Measurements from ENCODE around the gene ZNF600. TPM values are rescaled to one million over a fixed set of nuclear protein-coding genes. Genes with fewer than 3 reads are reported as not detected.
A peak's percentile ranks its signal among the peaks of the same experiment; 100 is the strongest.
"Not testable (repeated sequence)": the region's sequence is repeated elsewhere in the genome, so short reads cannot be mapped to it uniquely, and the experiment has no call there.

The ZNF600 gene
- total and polyA plus RNA-seq, 2 donors from 2014 or later: 4.1 to 9.4 TPM

DNA sequence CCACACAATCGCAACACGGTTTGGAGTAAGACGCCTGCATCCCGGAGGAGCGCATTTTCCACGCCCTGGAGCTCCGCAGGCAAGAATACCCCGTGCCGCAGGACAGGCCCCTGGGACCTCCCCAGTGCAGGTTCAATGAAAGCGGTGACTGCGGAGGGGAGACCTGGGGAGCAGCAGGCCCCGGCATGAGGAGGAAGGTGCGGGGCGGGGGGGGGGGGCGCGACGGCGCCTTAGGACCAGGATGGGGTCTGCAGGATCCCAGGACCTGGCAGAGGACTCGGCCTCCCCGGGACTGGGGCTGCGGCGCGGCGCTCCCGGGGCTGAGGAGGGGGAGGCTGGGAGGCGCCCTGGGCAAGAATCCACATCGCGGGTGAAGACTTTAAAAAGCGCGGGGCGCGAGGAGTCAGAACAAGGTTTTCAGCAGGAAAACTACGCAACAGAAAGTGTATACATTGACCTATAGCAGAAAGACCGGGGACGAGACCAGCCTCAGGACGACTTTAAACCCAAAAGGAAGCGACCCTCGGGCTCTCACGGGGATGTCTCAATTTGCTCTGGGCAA lies 52.2 kb downstream of the ZNF600 start:
- peaks cover 0 to 16% (median 12%) of the 10 kb centered on the region in 3 donors for H3K4me1 ChIP-seq (ENCODE audit: control insufficient read depth in 2 of 3, insufficient read depth in 2 of 3, low read depth in 1 of 3, low read length in 3 of 3)
- FAIRE-seq (no peak), DNase-seq (peak in 4 of 5 donors; percentile 18 to 79 (median 46))
- no peaks in the 10 kb centered on the region for H3K36me3 ChIP-seq (ENCODE audit: control insufficient read depth in 2 of 3, insufficient read depth in 3 of 3, low read length in 3 of 3)
- intact Hi-C loops (cut with DNase I): no loop called here
- peak overlapping the region; percentile 86 to 97 (median 96) for H3K9ac ChIP-seq (ENCODE audit: low read length in 3 of 3)
- H3K27me3 ChIP-seq (ENCODE audit: control insufficient read depth, insufficient read depth, low read length): no peaks in the 10 kb centered on the region
- peak overlapping the region; percentile 80 to 95 for H3K27ac ChIP-seq (ENCODE audit: low read depth in 2 of 2, low read length in 2 of 2)
- H3K9me3 ChIP-seq (ENCODE audit: control insufficient read depth in 2 of 3, insufficient read depth in 1 of 3, low read length in 3 of 3): no peaks in the 10 kb centered on the region
- TF ChIP-seq, protein P1, sequence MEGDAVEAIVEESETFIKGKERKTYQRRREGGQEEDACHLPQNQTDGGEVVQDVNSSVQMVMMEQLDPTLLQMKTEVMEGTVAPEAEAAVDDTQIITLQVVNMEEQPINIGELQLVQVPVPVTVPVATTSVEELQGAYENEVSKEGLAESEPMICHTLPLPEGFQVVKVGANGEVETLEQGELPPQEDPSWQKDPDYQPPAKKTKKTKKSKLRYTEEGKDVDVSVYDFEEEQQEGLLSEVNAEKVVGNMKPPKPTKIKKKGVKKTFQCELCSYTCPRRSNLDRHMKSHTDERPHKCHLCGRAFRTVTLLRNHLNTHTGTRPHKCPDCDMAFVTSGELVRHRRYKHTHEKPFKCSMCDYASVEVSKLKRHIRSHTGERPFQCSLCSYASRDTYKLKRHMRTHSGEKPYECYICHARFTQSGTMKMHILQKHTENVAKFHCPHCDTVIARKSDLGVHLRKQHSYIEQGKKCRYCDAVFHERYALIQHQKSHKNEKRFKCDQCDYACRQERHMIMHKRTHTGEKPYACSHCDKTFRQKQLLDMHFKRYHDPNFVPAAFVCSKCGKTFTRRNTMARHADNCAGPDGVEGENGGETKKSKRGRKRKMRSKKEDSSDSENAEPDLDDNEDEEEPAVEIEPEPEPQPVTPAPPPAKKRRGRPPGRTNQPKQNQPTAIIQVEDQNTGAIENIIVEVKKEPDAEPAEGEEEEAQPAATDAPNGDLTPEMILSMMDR (IDR thresholded peaks at IDR 0.05; ENCODE audit: borderline replicate concordance, extremely low read depth, insufficient read depth): no peak
- peak overlapping the region; percentile 91 to 98 (median 97) for H3K4me3 ChIP-seq (ENCODE audit: low read length in 3 of 3)

GRCh38 chr19:52726051-52726450 lies 60.5 kb downstream of the ZNF600 start:
- H3K9ac ChIP-seq (ENCODE audit: low read length in 3 of 3); H3K27me3 ChIP-seq (ENCODE audit: control insufficient read depth, insufficient read depth, low read length); DNase-seq; FAIRE-seq; intact Hi-C loops (cut with DNase I); H3K4me3 ChIP-seq (ENCODE audit: low read length in 3 of 3); H3K27ac ChIP-seq (ENCODE audit: low read depth in 2 of 2, low read length in 2 of 2); H3K9me3 ChIP-seq (ENCODE audit: control insufficient read depth in 2 of 3, insufficient read depth in 1 of 3, low read length in 3 of 3); H3K4me1 ChIP-seq (ENCODE audit: control insufficient read depth in 2 of 3, insufficient read depth in 2 of 3, low read depth in 1 of 3, low read length in 3 of 3): not testable (repeated sequence)
- peaks cover 0 to 10% (median 5%) of the 10 kb centered on the region in 3 donors for H3K36me3 ChIP-seq (ENCODE audit: control insufficient read depth in 2 of 3, insufficient read depth in 3 of 3, low read length in 3 of 3)

GRCh38 chr19:52725528-52725961 lies 61.0 kb downstream of the ZNF600 start:
- no peak for FAIRE-seq
- Histone ChIP-seq H3K36me3 (ENCODE audit: control insufficient read depth in 2 of 3, insufficient read depth in 3 of 3, low read length in 3 of 3) (peaks cover 0 to 10% (median 5%) of the 10 kb centered on the region in 3 donors), H3K27me3 (ENCODE audit: control insufficient read depth, insufficient read depth, low read length) (no peaks in the 10 kb centered on the region), H3K9me3 (ENCODE audit: control insufficient read depth in 2 of 3, insufficient read depth in 1 of 3, low read length in 3 of 3) (no peaks in the 10 kb centered on the region), H3K4me1 (ENCODE audit: control insufficient read depth in 2 of 3, insufficient read depth in 2 of 3, low read depth in 1 of 3, low read length in 3 of 3) (peaks cover 2 to 9% (median 7%) of the 10 kb centered on the region in 3 donors), H3K9ac (ENCODE audit: low read length in 3 of 3) (no peak overlapping the region), H3K4me3 (ENCODE audit: low read length in 3 of 3) (no peak overlapping the region), H3K27ac (ENCODE audit: low read depth in 2 of 2, low read length in 2 of 2) (no peak overlapping the region)
- no peak for DNase-seq
- intact Hi-C loops (cut with DNase I): no loop called here
- TF ChIP-seq, protein P1 (IDR thresholded peaks at IDR 0.05; ENCODE audit: borderline replicate concordance, extremely low read depth, insufficient read depth): no peak

GRCh38 chr19:52724701-52725514 lies 61.7 kb downstream of the ZNF600 start:
- Histone ChIP-seq H3K4me3 (ENCODE audit: low read length in 3 of 3) (no peak overlapping the region), H3K9ac (ENCODE audit: low read length in 3 of 3) (no peak overlapping the region), H3K27me3 (ENCODE audit: control insufficient read depth, insufficient read depth, low read length) (no peaks in the 10 kb centered on the region), H3K36me3 (ENCODE audit: control insufficient read depth in 2 of 3, insufficient read depth in 3 of 3, low read length in 3 of 3) (peaks cover 0 to 10% (median 5%) of the 10 kb centered on the region in 3 donors), H3K9me3 (ENCODE audit: control insufficient read depth in 2 of 3, insufficient read depth in 1 of 3, low read length in 3 of 3) (no peaks in the 10 kb centered on the region), H3K4me1 (ENCODE audit: control insufficient read depth in 2 of 3, insufficient read depth in 2 of 3, low read depth in 1 of 3, low read length in 3 of 3) (peaks cover 2 to 9% (median 7%) of the 10 kb centered on the region in 3 donors), H3K27ac (ENCODE audit: low read depth in 2 of 2, low read length in 2 of 2) (no peak overlapping the region)
- FAIRE-seq (no peak), DNase-seq (no peak)
- TF ChIP-seq, protein P1 (IDR thresholded peaks at IDR 0.05; ENCODE audit: borderline replicate concordance, extremely low read depth, insufficient read depth): no peak
- intact Hi-C loops (cut with DNase I): no loop called here

GRCh38 chr19:52723907-52724598 lies 62.5 kb downstream of the ZNF600 start:
- FAIRE-seq; H3K4me3 ChIP-seq (ENCODE audit: low read length in 3 of 3); H3K27me3 ChIP-seq (ENCODE audit: control insufficient read depth, insufficient read depth, low read length); H3K9me3 ChIP-seq (ENCODE audit: control insufficient read depth in 2 of 3, insufficient read depth in 1 of 3, low read length in 3 of 3); H3K4me1 ChIP-seq (ENCODE audit: control insufficient read depth in 2 of 3, insufficient read depth in 2 of 3, low read depth in 1 of 3, low read length in 3 of 3); H3K9ac ChIP-seq (ENCODE audit: low read length in 3 of 3); intact Hi-C loops (cut with DNase I): not testable (repeated sequence)
- Histone ChIP-seq H3K27ac (ENCODE audit: low read depth in 2 of 2, low read length in 2 of 2) (peak overlapping the region in 1 of 2 donors; percentile 57), H3K36me3 (ENCODE audit: control insufficient read depth in 2 of 3, insufficient read depth in 3 of 3, low read length in 3 of 3) (peaks cover 0 to 10% (median 5%) of the 10 kb centered on the region in 3 donors)
- peak in 3 of 5 donors; percentile 44 to 64 (median 60) for DNase-seq
